HEK293 (cell line): ENCODE results near the gene CCNA2.

Experiments
- CTCF ChIA-PET: fragments of 350-600 bp; formaldehyde crosslinking; extraction: SDS; loops from one replicate; lab custom pipeline; 2021; ENCODE audit warnings: antibody characterized with exemption; lab: Yijun Ruan, JAX
- POLR2A ChIA-PET: fragments of 300-600 bp; formaldehyde crosslinking; extraction: SDS; loops from one replicate; lab custom pipeline; 2020; ENCODE audit warnings: antibody characterized with exemption, inconsistent platforms; lab: Yijun Ruan, JAX
- H3K27ac ChIP-seq: fragments of 200-500 bp; sonication (Bioruptor generic); 2 replicates; pipeline ENCODE4 v1.5.1; 2014; ENCODE audit warnings: low read depth, low read length, control low read depth, inconsistent platforms; ENCODE audit errors: extremely low read depth
- H3K36me3 ChIP-seq, 2 experiments: fragments of 200-500 bp in 1 of 2; sonication (Bioruptor generic) in 1 of 2; 1 replicate in 1 of 2; 2 replicates in 1 of 2; pipeline ENCODE4 v1.5.1; 2014 to 2017; ENCODE audit warnings: inconsistent platforms in 2 of 2, low read length in 2 of 2; ENCODE audit not compliant: control insufficient read depth in 2 of 2, insufficient read depth in 1 of 2
- H3K4me1 ChIP-seq: fragments of 200-500 bp; sonication (Bioruptor generic); 2 replicates; pipeline ENCODE4 v1.5.1; 2014; ENCODE audit warnings: mild to moderate bottlenecking, low read length, inconsistent platforms; ENCODE audit not compliant: control insufficient read depth, insufficient read depth
- H3K4me3 ChIP-seq: 2 replicates; pipeline ENCODE4 v1.5.1; 2011; ENCODE audit warnings: low read depth, mild to moderate bottlenecking, control low read depth, low read length, moderate library complexity
- H3K9me3 ChIP-seq: fragments of 200-500 bp; sonication (Bioruptor generic); 2 replicates; pipeline ENCODE4 v1.5.1; 2014; ENCODE audit warnings: low read depth, low read length, inconsistent platforms; ENCODE audit not compliant: control insufficient read depth, insufficient read depth
- BCL11B ChIP-seq: fragments of 450-650 bp; formaldehyde crosslinking; IDR thresholded peaks from 2 replicates; pipeline ENCODE4 v1.5.1; 2016; ENCODE audit warnings: low read depth, missing biosample characterization, missing genetic modification characterization
- PRDM1 ChIP-seq: fragments of 450-650 bp; formaldehyde crosslinking; IDR thresholded peaks from 2 replicates; pipeline ENCODE4; 2016; ENCODE audit warnings: missing biosample characterization, missing genetic modification characterization
- SP3 ChIP-seq: fragments of 450-650 bp; formaldehyde crosslinking; IDR thresholded peaks from 2 replicates; pipeline ENCODE4 v1.5.1; 2016; ENCODE audit warnings: missing biosample characterization, missing genetic modification characterization
- SP7 ChIP-seq: fragments of 450-650 bp; formaldehyde crosslinking; IDR thresholded peaks from 2 replicates; pipeline ENCODE4 v1.5.1; 2016; ENCODE audit warnings: missing biosample characterization, missing genetic modification characterization
- ZFHX2 ChIP-seq: fragments of 450-650 bp; formaldehyde crosslinking; conservative IDR thresholded peaks from 2 replicates; pipeline ENCODE4 v1.5.1; 2016; ENCODE audit warnings: missing biosample characterization, missing genetic modification characterization
- ZNF10 ChIP-seq: fragments of 450-650 bp; formaldehyde crosslinking; IDR thresholded peaks from 2 replicates; pipeline ENCODE4 v1.5.1; 2017; ENCODE audit warnings: missing biosample characterization, missing genetic modification characterization
- ZNF138 ChIP-seq: fragments of 450-650 bp; formaldehyde crosslinking; IDR thresholded peaks from 2 replicates; pipeline ENCODE4 v1.5.1; 2016; ENCODE audit warnings: missing biosample characterization, missing genetic modification characterization, borderline replicate concordance
- ZNF184 ChIP-seq: fragments of 450-650 bp; IDR thresholded peaks from 2 replicates; pipeline ENCODE4 v1.5.1; 2018; ENCODE audit warnings: missing biosample characterization, mild to moderate bottlenecking, missing genetic modification characterization
- ZNF2 ChIP-seq: fragments of 450-650 bp; formaldehyde crosslinking; IDR thresholded peaks from 2 replicates; pipeline ENCODE4 v1.5.1; 2016; ENCODE audit warnings: missing biosample characterization, missing genetic modification characterization
- ZNF426 ChIP-seq: fragments of 450-650 bp; formaldehyde crosslinking; IDR thresholded peaks from 2 replicates; pipeline ENCODE4 v1.5.1; 2017; ENCODE audit warnings: missing biosample characterization, missing genetic modification characterization, mild to moderate bottlenecking, inconsistent platforms, moderate library complexity
- ZNF473 ChIP-seq: fragments of 450-650 bp; formaldehyde crosslinking; IDR thresholded peaks from 2 replicates; pipeline ENCODE4 v1.5.1; 2017; ENCODE audit warnings: missing biosample characterization, missing genetic modification characterization
- ZNF514 ChIP-seq: fragments of 450-650 bp; formaldehyde crosslinking; IDR thresholded peaks from 2 replicates; pipeline ENCODE4 v1.5.1; 2016; ENCODE audit warnings: missing biosample characterization, missing genetic modification characterization
- ZNF549 ChIP-seq: fragments of 450-650 bp; IDR thresholded peaks from 2 replicates; pipeline ENCODE4 v1.5.1; 2018; ENCODE audit warnings: missing biosample characterization, missing genetic modification characterization, mild to moderate bottlenecking, inconsistent platforms, moderate library complexity
- ZNF558 ChIP-seq: fragments of 450-650 bp; formaldehyde crosslinking; IDR thresholded peaks from 2 replicates; pipeline ENCODE4 v1.5.1; 2016; ENCODE audit warnings: missing biosample characterization, missing genetic modification characterization
- ZNF585B ChIP-seq: fragments of 450-650 bp; formaldehyde crosslinking; IDR thresholded peaks from 2 replicates; pipeline ENCODE4 v1.5.1; 2016; ENCODE audit warnings: missing biosample characterization, missing genetic modification characterization
- ZNF626 ChIP-seq: fragments of 450-650 bp; sonication (Bioruptor Pico); formaldehyde crosslinking; IDR thresholded peaks from 2 replicates; pipeline ENCODE4 v1.5.1; 2018; ENCODE audit warnings: missing biosample characterization, missing genetic modification characterization, inconsistent platforms
- ZNF677 ChIP-seq: fragments of 450-650 bp; IDR thresholded peaks from 2 replicates; pipeline ENCODE4 v1.5.0; 2018; ENCODE audit warnings: missing biosample characterization, mild to moderate bottlenecking, missing genetic modification characterization, moderate library complexity
- ZNF701 ChIP-seq: fragments of 450-650 bp; formaldehyde crosslinking; IDR thresholded peaks from 2 replicates; pipeline ENCODE4 v1.5.1; 2016; ENCODE audit warnings: missing biosample characterization, missing genetic modification characterization
- ZNF777 ChIP-seq: fragments of 450-650 bp; formaldehyde crosslinking; IDR thresholded peaks from 2 replicates; pipeline ENCODE4 v1.5.1; 2017; ENCODE audit warnings: missing biosample characterization, missing genetic modification characterization, borderline replicate concordance
- ZNF792 ChIP-seq: fragments of 450-650 bp; formaldehyde crosslinking; IDR thresholded peaks from 2 replicates; pipeline ENCODE4 v1.5.1; 2016; ENCODE audit warnings: missing biosample characterization, missing genetic modification characterization
- ZSCAN30 ChIP-seq: fragments of 450-650 bp; IDR thresholded peaks from 2 replicates; pipeline ENCODE4 v1.5.1; 2018; ENCODE audit warnings: missing biosample characterization, mild to moderate bottlenecking, missing genetic modification characterization, moderate library complexity
- TF ChIP-seq, protein P1 (sequence below): fragments of 450-650 bp; formaldehyde crosslinking; IDR thresholded peaks from 2 replicates; pipeline ENCODE4 v1.5.1; 2016; ENCODE audit warnings: missing biosample characterization, missing genetic modification characterization
- TF ChIP-seq, protein P2 (sequence below): fragments of 450-650 bp; formaldehyde crosslinking; conservative IDR thresholded peaks from 2 replicates; pipeline ENCODE4 v1.5.1; 2016; ENCODE audit warnings: low read depth, missing biosample characterization, missing genetic modification characterization

CCNA2 gene

DNA sequence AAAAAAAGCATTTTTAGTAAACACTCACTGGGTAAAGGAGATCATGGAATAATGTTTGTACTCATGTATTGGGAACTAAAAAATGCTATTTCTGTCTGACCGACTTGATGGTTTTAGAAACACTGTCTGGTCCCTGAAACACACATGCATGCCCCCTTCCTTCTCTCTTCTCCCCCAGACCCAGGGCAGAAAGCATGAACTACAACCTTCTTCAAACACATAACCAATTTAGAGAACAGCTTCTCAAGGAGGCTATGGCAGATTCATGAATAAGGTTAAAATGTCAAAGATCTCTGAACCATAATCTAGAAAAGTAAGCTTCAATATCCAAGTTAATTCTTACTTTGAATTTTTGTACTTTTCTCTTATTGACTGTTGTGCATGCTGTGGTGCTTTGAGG lies 6.0 kb downstream of the CCNA2 start:
- CTCF ChIA-PET: interaction anchor here (0.8 kb wide), 1 partner anchor 10 kb away, joined by 4 read pairs; no protein-coding TSS in a partner anchor

GRCh38 chr4:121817006-121817405 lies 6.7 kb downstream of the CCNA2 start:
- ChIA-PET POLR2A (no interaction called here), CTCF (interaction anchor here (0.7 kb wide), 1 partner anchor 109 kb away, joined by 4 read pairs; no protein-coding TSS in a partner anchor)
- H3K4me3 ChIP-seq: no peak overlapping the region
- no peaks in the 10 kb centered on the region for H3K9me3 ChIP-seq
- no peaks in the 10 kb centered on the region; the same call in 1 of the 2 replicates for H3K4me1 ChIP-seq
- peaks cover 51 to 97% of the 10 kb centered on the region in 2 experiments for H3K36me3 ChIP-seq
- no peak for TF ChIP-seq ZFHX2 (tag by site-specific recombination)
- no peak for TF ChIP-seq ZNF2
- no peak for TF ChIP-seq ZNF138 (tag by site-specific recombination)
- no peak for TF ChIP-seq ZNF792
- TF ChIP-seq ZNF677 (tag by site-specific recombination): no peak
- no peak for TF ChIP-seq ZNF10 (tag by site-specific recombination)
- no peak for TF ChIP-seq ZNF184
- no peak for TF ChIP-seq ZNF514 (tag by site-specific recombination)
- no peak for TF ChIP-seq ZSCAN30
- no peak for TF ChIP-seq ZNF558 (tag by site-specific recombination)
- no peak overlapping the region for H3K27ac ChIP-seq

More for the DNA sequence above, 6.0 kb downstream of the CCNA2 start:
- no peak overlapping the region for H3K27ac ChIP-seq
- no peaks in the 10 kb centered on the region; the same call in 1 of the 2 replicates for H3K4me1 ChIP-seq
- H3K36me3 ChIP-seq: peaks cover 46 to 97% of the 10 kb centered on the region in 2 experiments
- POLR2A ChIA-PET: no interaction called here
- H3K4me3 ChIP-seq: no peak overlapping the region
- TF ChIP-seq SP3 (tag by site-specific recombination) (no peak), ZNF585B (tag by site-specific recombination) (no peak), ZNF473 (tag by site-specific recombination) (no peak)
- TF ChIP-seq, protein P1, sequence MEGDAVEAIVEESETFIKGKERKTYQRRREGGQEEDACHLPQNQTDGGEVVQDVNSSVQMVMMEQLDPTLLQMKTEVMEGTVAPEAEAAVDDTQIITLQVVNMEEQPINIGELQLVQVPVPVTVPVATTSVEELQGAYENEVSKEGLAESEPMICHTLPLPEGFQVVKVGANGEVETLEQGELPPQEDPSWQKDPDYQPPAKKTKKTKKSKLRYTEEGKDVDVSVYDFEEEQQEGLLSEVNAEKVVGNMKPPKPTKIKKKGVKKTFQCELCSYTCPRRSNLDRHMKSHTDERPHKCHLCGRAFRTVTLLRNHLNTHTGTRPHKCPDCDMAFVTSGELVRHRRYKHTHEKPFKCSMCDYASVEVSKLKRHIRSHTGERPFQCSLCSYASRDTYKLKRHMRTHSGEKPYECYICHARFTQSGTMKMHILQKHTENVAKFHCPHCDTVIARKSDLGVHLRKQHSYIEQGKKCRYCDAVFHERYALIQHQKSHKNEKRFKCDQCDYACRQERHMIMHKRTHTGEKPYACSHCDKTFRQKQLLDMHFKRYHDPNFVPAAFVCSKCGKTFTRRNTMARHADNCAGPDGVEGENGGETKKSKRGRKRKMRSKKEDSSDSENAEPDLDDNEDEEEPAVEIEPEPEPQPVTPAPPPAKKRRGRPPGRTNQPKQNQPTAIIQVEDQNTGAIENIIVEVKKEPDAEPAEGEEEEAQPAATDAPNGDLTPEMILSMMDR: no peak
- H3K9me3 ChIP-seq: no peaks in the 10 kb centered on the region

DNA sequence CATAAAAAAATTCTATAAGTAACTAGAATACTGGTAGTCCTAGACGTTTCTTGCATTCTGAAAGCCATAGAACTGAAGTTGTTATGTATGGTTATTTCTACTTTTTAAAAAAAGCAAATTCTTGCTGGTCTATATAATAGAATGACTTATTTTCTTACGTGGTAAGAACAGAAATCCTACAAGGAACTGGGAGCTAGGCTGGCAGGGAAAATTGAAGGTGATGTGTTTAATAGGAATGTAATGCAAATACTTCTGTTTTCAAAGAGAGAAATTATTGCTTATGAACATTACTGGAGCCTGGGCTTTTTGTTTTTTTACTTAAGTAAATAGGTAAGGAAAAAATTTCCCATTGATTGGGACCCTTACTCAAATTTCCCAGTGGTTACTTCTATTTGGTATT lies 8.9 kb downstream of the CCNA2 start:
- CTCF ChIA-PET: interaction anchor here (0.7 kb wide), 1 partner anchor 54 kb away, joined by 3 read pairs; no protein-coding TSS in a partner anchor
- H3K9me3 ChIP-seq: no peaks in the 10 kb centered on the region
- POLR2A ChIA-PET: no interaction called here
- H3K36me3 ChIP-seq: peaks cover 56 to 96% of the 10 kb centered on the region in 2 experiments
- no peak overlapping the region for H3K27ac ChIP-seq
- H3K4me3 ChIP-seq: no peak overlapping the region
- TF ChIP-seq BCL11B (tag by site-specific recombination): no peak
- TF ChIP-seq ZNF549 (tag by site-specific recombination): no peak
- TF ChIP-seq ZNF426 (tag by site-specific recombination): no peak
- no peak for TF ChIP-seq ZNF558 (tag by site-specific recombination)
- no peak for TF ChIP-seq ZNF626 (tag by site-specific recombination)
- TF ChIP-seq ZNF677 (tag by site-specific recombination): no peak
- TF ChIP-seq ZNF701 (tag by site-specific recombination): no peak
- TF ChIP-seq SP7 (tag by site-specific recombination): no peak
- TF ChIP-seq, protein P2, sequence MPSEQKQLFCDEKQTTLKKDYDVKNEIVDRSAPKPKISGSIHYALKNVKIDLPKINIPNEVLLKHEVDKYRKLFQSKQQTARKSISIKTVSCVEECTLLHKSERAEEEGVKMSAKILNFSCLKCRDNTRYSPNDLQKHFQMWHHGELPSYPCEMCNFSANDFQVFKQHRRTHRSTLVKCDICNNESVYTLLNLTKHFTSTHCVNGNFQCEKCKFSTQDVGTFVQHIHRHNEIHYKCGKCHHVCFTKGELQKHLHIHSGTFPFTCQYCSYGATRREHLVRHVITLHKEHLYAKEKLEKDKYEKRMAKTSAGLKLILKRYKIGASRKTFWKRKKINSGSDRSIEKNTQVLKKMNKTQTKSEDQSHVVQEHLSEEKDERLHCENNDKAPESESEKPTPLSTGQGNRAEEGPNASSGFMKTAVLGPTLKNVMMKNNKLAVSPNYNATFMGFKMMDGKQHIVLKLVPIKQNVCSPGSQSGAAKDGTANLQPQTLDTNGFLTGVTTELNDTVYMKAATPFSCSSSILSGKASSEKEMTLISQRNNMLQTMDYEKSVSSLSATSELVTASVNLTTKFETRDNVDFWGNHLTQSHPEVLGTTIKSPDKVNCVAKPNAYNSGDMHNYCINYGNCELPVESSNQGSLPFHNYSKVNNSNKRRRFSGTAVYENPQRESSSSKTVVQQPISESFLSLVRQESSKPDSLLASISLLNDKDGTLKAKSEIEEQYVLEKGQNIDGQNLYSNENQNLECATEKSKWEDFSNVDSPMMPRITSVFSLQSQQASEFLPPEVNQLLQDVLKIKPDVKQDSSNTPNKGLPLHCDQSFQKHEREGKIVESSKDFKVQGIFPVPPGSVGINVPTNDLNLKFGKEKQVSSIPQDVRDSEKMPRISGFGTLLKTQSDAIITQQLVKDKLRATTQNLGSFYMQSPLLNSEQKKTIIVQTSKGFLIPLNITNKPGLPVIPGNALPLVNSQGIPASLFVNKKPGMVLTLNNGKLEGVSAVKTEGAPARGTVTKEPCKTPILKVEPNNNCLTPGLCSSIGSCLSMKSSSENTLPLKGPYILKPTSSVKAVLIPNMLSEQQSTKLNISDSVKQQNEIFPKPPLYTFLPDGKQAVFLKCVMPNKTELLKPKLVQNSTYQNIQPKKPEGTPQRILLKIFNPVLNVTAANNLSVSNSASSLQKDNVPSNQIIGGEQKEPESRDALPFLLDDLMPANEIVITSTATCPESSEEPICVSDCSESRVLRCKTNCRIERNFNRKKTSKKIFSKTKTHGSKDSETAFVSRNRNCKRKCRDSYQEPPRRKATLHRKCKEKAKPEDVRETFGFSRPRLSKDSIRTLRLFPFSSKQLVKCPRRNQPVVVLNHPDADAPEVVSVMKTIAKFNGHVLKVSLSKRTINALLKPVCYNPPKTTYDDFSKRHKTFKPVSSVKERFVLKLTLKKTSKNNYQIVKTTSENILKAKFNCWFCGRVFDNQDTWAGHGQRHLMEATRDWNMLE: no peak
- no peak for TF ChIP-seq ZNF777 (tag by site-specific recombination)
- no peak for TF ChIP-seq ZNF792
- no peak for TF ChIP-seq PRDM1
- H3K4me1 ChIP-seq: no peaks in the 10 kb centered on the region
